Measurements from ENCODE around the gene SYN1.

SYN1 gene

DNA sequence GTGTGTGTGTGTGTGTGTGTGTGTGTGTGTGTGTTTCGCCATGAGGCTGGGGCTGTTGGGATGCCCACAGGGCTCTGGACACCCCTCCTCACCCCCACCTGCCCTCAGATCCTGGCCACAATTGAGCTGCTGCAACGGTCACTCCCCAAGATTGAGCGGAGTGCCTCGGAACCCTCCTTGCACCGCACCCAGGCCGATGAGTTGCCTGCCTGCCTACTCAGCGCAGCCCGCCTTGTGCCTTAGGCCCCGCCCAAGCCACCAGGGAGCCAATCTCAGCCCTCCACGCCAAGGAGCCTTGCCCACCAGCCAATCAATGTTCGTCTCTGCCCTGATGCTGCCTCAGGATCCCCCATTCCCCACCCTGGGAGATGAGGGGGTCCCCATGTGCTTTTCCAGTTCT, 48.4 kb downstream of the SYN1 start:
- DNase-seq: no peak

DNA sequence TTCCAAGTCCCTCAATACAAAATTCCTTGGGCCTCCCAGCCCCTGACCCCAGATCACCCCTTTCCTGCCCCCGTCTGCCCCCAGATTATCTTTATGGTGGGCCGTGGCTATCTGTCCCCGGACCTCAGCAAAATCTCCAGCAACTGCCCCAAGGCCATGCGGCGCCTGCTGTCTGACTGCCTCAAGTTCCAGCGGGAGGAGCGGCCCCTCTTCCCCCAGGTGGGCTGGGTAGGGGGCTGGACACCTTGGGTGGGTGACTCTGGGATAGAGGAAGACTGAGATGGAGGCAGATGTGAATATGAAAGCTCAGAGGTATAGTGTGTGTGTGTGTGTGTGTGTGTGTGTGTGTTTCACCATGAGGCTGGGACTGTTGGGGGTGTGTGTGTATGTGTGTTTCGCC, 48.9 kb downstream of the SYN1 start:
- DNase-seq: no peak

GRCh38 chrX:47568656-47569295, 50.9 kb downstream of the SYN1 start:
- DNase-seq: peak; percentile 46

- DNase-seq: no peak
Measured at GRCh38 chrX:47566841-47567240, 52.8 kb downstream of the SYN1 start.

DNA sequence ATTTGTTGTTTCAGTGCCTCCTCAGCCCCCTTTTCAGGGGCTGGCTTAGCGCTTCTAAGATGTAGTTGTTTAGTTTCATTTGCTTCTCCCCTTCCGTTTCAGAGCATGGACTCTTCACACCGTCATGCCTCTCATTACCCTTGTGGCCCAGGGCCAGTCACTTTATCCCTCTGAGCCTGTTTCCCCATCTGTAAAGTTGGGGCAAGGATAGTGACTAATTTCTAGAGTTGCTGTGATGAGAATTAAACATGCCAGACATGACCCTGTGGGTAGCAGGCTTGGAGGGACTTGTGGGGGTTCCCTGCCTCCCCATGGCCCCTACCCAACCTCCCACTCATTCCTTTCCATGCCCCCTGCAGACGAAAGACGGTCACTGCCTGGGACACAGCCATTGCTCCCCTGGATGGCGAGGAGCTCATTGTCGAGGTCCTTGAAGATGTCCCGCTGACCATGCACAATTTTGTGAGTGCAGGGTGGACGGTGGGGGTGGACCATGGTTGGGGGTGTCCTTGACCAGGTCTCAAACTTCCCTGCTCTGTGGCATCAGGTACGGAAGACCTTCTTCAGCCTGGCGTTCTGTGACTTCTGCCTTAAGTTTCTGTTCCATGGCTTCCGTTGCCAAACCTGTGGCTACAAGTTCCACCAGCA, 55.1 kb downstream of the SYN1 start:
- no peak for DNase-seq

DNA sequence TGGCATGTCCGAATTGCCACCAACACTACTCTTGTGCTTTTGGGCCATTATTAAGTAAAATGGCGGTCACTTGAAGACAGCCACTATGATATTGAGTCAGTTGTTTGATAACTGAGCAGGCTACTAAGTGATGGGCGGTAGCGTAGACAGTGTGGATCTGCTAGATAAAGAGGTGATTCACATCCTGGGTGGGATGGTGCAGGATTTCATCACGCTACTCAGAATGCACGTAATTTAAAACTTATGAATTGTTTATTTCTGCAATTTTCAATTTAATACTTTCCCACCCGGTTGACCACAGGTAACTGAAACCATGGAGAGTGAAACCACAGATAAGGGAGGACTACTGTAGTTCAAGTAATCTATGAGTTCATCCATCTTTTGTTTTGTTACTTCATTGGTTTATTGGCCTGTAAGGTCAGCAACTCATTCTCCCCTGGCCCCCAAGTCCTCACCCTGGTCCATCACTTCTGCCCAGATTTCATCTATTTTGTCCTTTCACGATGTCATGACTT, 55.8 kb downstream of the SYN1 start:
- DNase-seq: no peak

GRCh38 chrX:47562615-47563243, 56.9 kb downstream of the SYN1 start:
- DNase-seq: peak; percentile 38

GRCh38 chrX:47561659-47562151, 58.0 kb downstream of the SYN1 start:
- no peak for DNase-seq

- peak; percentile 97 for DNase-seq
Measured at GRCh38 chrX:47560934-47561658, 58.6 kb downstream of the SYN1 start, which contains the start of gene ARAF. TSS of gene ARAF (plus strand) at chrX:47561205. CDS start at chrX:47562968, 1,763 bp downstream.

GRCh38 chrX:47560179-47560933, 59.3 kb downstream of the SYN1 start:
- DNase-seq: no peak

- no peak for DNase-seq
Measured at GRCh38 chrX:47558436-47558835, 61.2 kb downstream of the SYN1 start.

DNA sequence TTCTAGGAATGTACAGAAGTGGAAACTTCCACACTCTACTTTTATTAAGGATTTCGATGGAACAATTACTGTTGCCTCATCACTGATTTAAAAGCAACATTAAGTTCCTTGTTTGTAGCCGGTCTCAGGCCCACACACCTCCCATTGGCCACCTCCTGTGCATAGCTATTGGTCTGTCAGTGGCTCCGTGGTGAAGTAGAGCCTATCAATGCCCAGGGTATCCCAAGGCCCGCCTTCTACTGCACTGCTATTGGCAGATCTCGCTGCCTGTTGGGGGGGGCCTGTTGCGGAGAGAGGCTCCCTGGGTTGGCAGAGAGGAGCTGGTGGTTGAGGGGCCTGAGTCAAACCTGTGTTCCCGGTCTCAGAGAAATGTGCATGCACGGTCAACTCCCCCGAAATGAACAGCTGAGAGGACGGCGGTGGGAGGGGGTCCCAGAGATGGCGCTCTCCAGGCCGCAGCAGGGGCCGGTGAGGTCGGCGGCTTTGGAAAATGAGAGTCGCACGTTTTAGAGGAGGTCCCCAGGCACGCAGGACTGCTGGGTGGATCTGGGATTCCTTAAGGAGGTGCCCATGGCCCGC, 63.5 kb downstream of the SYN1 start:
- DNase-seq: peak; percentile 88

DNA sequence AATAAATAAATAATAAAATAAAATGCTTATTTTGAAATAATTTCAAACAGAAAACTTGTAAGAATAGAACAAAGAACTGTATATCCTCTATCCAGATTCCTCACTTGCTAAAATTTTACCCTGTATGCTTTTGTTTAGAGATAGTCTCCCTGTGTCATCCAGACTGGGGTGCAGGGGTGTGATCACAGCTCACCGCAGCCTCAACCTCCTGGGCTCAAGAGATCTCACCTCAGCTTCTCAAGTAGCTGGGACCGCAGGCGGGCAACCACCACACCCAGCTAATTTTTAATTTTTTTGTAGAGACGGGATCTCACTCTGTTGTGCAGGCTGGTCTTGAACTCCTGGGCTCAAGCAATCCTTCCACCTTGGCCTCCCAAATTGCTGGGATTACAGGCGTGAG, 76.2 kb downstream of the SYN1 start:
- no peak for DNase-seq

- no peak for DNase-seq
Measured at GRCh38 chrX:47540754-47541538, 78.7 kb downstream of the SYN1 start.

DNA sequence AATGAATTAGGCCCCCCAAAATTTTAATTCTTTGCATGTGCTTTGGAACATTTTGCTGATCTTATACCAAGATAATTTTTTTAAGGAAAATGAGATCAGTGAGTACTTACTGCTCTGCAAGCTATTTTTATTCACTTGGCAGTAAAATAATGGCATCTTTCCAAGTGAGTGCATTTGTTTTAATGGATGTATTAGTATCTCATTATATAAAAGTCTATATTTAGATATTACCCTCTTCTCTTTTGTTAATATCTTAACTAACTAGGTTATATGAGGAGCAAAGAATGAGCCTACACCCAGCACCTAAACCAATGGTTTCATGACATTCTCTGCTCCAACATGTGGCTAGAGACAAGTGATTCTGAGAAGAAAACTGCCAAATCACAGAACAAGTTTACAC, 79.8 kb downstream of the SYN1 start:
- DNase-seq: no peak

DNA sequence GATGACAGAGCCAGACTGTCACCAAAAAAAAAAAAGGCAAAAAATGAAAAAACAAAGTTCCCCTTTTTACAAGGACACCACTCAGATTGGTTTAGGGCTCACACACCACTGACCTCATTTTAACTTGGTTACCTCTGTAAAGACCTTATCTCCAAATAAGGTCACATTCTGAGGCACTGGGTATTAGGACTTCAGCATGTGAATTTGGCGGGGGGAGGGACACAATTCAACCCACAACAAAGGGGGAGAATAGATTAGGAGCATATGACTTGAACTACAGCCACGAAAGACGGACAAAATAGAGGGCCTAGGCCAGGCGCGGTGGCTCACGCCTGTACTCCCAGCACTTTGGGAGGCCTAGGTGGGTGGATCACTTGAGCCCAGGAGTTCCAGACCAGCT, 89.6 kb downstream of the SYN1 start:
- DNase-seq: no peak

GRCh38 chrX:47529548-47529947, 90.1 kb downstream of the SYN1 start:
- no peak for DNase-seq

DNA sequence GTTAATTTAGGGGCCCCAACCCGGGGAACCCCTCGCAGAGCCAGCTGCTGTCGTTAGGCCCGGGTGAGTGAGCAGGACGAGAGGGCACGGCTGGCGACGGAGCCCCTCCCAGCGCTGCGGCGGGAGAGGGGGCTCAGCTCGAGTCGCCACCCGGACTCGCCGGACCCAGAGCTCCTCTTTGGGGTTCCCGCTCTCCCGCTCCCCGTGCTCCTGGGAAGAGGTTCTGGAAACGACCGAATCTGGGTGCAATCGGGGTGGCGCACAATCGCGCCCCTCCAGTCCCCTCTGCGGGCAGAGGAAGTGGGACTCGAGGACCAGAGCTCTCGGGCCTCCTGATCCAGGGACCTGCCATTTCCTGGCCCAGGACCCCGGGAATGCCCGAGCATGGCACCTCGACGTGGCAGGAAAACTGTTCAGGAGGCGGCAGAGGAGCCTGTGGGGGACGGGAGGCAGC, 95.9 kb downstream of the SYN1 start:
- DNase-seq: no peak

GRCh38 chrX:47523297-47523696, 96.4 kb downstream of the SYN1 start:
- DNase-seq: peak; percentile 84

All from CD4-positive, alpha-beta T cell treated with Interleukin-12 subunit alpha and Interleukin-12 subunit beta, for 1 hour (primary cell).